ENCODE measurements around the gene CMSS1.

The CMSS1 gene

GRCh38 chr3:99965681-99966408, 148.2 kb downstream of the CMSS1 start:
- DNase-seq: no peak

- DNase-seq: no peak
Measured at GRCh38 chr3:99966662-99967416, 149.2 kb downstream of the CMSS1 start.

GRCh38 chr3:99967796-99968195, 150.1 kb downstream of the CMSS1 start:
- no peak for DNase-seq

GRCh38 chr3:99969136-99969535, 151.5 kb downstream of the CMSS1 start:
- no peak for DNase-seq

GRCh38 chr3:99970198-99970597, 152.5 kb downstream of the CMSS1 start:
- no peak for DNase-seq

- DNase-seq: no peak
Measured at GRCh38 chr3:99971761-99972160, 154.1 kb downstream of the CMSS1 start.

- no peak for DNase-seq
Measured at GRCh38 chr3:99972380-99973104, 154.9 kb downstream of the CMSS1 start.

GRCh38 chr3:99974989-99975388, 157.3 kb downstream of the CMSS1 start:
- no peak for DNase-seq

- DNase-seq: no peak
Measured at GRCh38 chr3:99976584-99976983, 158.9 kb downstream of the CMSS1 start.

- DNase-seq: no peak
Measured at GRCh38 chr3:99978221-99978620, 160.6 kb downstream of the CMSS1 start.

- DNase-seq: no peak
Measured at GRCh38 chr3:99980606-99981005, 162.9 kb downstream of the CMSS1 start.

- no peak for DNase-seq
Measured at GRCh38 chr3:99981138-99981537, 163.5 kb downstream of the CMSS1 start.

- no peak for DNase-seq
Measured at GRCh38 chr3:99982650-99983049, 165.0 kb downstream of the CMSS1 start.

- DNase-seq: no peak
Measured at GRCh38 chr3:99984139-99984538, 166.5 kb downstream of the CMSS1 start.

GRCh38 chr3:99984668-99985067, 167.0 kb downstream of the CMSS1 start:
- DNase-seq: no peak

- DNase-seq: no peak
Measured at GRCh38 chr3:99990179-99990578, 172.5 kb downstream of the CMSS1 start.

GRCh38 chr3:99997293-99997692, 179.6 kb downstream of the CMSS1 start:
- no peak for DNase-seq

- DNase-seq: no peak
Measured at GRCh38 chr3:99999536-99999935, 181.9 kb downstream of the CMSS1 start.

- DNase-seq: no peak
Measured at GRCh38 chr3:100001083-100001482, 183.4 kb downstream of the CMSS1 start.

- DNase-seq: no peak
Measured at GRCh38 chr3:100001526-100002270, 184.0 kb downstream of the CMSS1 start.

GRCh38 chr3:100002599-100003350, 185.1 kb downstream of the CMSS1 start:
- no peak for DNase-seq
